Fibroblast of lung (primary cell): Measurements from ENCODE around the gene WWC1. TPM values are rescaled to one million over a fixed set of nuclear protein-coding genes. Genes with fewer than 3 reads are reported as not detected.

Source experiments
- DNase-seq, 2 donors: peaks; one replicate each; pipeline versions ENCODE4 v3.0.0 to v3.0.0-alpha.2; 2010; ENCODE audit warnings: low read depth in 2 of 2
- H2AFZ ChIP-seq: 2 replicates; pipeline ENCODE4 v1.5.1; 2012; ENCODE audit warnings: low read length, control low read depth, inconsistent platforms
- H3K27ac ChIP-seq: 2 replicates; pipeline ENCODE4 v1.5.1; 2011; ENCODE audit warnings: low read length, control low read depth; ENCODE audit not compliant: insufficient read depth
- H3K27me3 ChIP-seq: 2 replicates; pipeline ENCODE4 v1.5.1; 2011; ENCODE audit warnings: mild to moderate bottlenecking, low read length; ENCODE audit not compliant: control insufficient read depth, insufficient read depth
- H3K36me3 ChIP-seq: 2 replicates; pipeline ENCODE4 v1.5.1; 2011; ENCODE audit warnings: low read length; ENCODE audit not compliant: control insufficient read depth, insufficient read depth
- H3K4me1 ChIP-seq: 2 replicates; pipeline ENCODE4 v1.5.1; 2011; ENCODE audit warnings: low read length; ENCODE audit not compliant: control insufficient read depth, insufficient read depth; ENCODE audit errors: extremely low read depth
- H3K4me2 ChIP-seq: 2 replicates; pipeline ENCODE4 v1.5.1; 2011; ENCODE audit warnings: low read length, control low read depth; ENCODE audit not compliant: insufficient read depth; ENCODE audit errors: extremely low read depth
- H3K4me3 ChIP-seq, 4 experiments: fragments of 200-600 bp in 1 of 4; sonication (generic) in 1 of 4; replicated peaks in 1 of 4; 2 replicates each; pipeline ENCODE4 v1.5.1; 2011 to 2016; ENCODE audit warnings: low read length in 4 of 4, low read depth in 3 of 4, mild to moderate bottlenecking in 3 of 4, control low read depth in 2 of 4, inconsistent platforms in 1 of 4, mixed read lengths in 1 of 4; ENCODE audit not compliant: insufficient read depth in 1 of 4; ENCODE audit errors: control extremely low read depth in 1 of 4
- H3K79me2 ChIP-seq: 2 replicates; pipeline ENCODE4 v1.5.1; 2012; ENCODE audit warnings: mild to moderate bottlenecking, low read length, inconsistent platforms; ENCODE audit not compliant: control insufficient read depth, insufficient read depth
- H3K9ac ChIP-seq: 2 replicates; pipeline ENCODE4 v1.5.1; 2011; ENCODE audit warnings: mild to moderate bottlenecking, low read length, control low read depth; ENCODE audit not compliant: insufficient read depth
- H3K9me3 ChIP-seq: 2 replicates; pipeline ENCODE4 v1.5.1; 2012; ENCODE audit warnings: low read depth, low read length; ENCODE audit not compliant: control insufficient read depth, insufficient read depth
- H4K20me1 ChIP-seq: 2 replicates; pipeline ENCODE4 v1.5.1; 2011; ENCODE audit warnings: low read length; ENCODE audit not compliant: control insufficient read depth, insufficient read depth; ENCODE audit errors: extremely low read depth
- CTCF ChIP-seq, 2 donors: IDR thresholded peaks in 1 of 2; conservative IDR thresholded peaks in 1 of 2; 1 replicate in 1 of 2; 2 replicates in 1 of 2; pipeline ENCODE4 v1.5.1; 2011 to 2012; ENCODE audit warnings: low read length in 2 of 2, control low read depth in 1 of 2, inconsistent platforms in 1 of 2, low read depth in 1 of 2, mild to moderate bottlenecking in 1 of 2
- EZH2 ChIP-seq: IDR thresholded peaks from 2 replicates; pipeline ENCODE4 v1.5.1; 2012; ENCODE audit warnings: low read length, control low read depth, mild to moderate bottlenecking; ENCODE audit errors: missing control alignments
- polyA plus RNA-seq, 2 donors: library from polyadenylated mRNA; depleted of rRNA in 1 of 2; stranded (reverse) in 1 of 2; unstranded in 1 of 2; fragments of >200 nt; gene quantifications; 2 replicates each; pipeline ENCODE4 v1.2.1, GENCODE V29; 2011 to 2012; ENCODE audit warnings: missing spikeins in 1 of 2
- total RNA-seq: library from RNA; depleted of rRNA; stranded (reverse); fragments of >200 nt; gene quantifications from 2 replicates; pipeline ENCODE4 v1.2.1, GENCODE V29; 2014

WWC1 gene
- total and polyA plus RNA-seq, 2 donors (not counting 1 experiment from before 2014, with no cell fraction given), result 2.5 to 3.2 TPM

- H3K27ac ChIP-seq, result no peak overlapping the region
- no peaks in the 10 kb centered on the region for H3K9me3 ChIP-seq
- H3K4me2 ChIP-seq, result no peak overlapping the region
- no peak overlapping the region for H3K4me3 ChIP-seq
- no peaks in the 10 kb centered on the region for H3K79me2 ChIP-seq
- H3K4me1 ChIP-seq, result no peaks in the 10 kb centered on the region
- TF ChIP-seq EZH2, result no peak
- H3K27me3 ChIP-seq, result no peaks in the 10 kb centered on the region
- no peaks in the 10 kb centered on the region for H4K20me1 ChIP-seq
- H3K9ac ChIP-seq, result no peak overlapping the region
- H2AFZ ChIP-seq, result no peak overlapping the region
- H3K36me3 ChIP-seq, result no peaks in the 10 kb centered on the region
- DNase-seq, result no peak
These were observed 171.6 kb downstream of the WWC1 start for GRCh38 chr5:168463081-168463480.

- H2AFZ ChIP-seq, result no peak overlapping the region
- DNase-seq, result no peak
- H3K36me3 ChIP-seq, result no peaks in the 10 kb centered on the region
- no peaks in the 10 kb centered on the region for H3K9me3 ChIP-seq
- no peaks in the 10 kb centered on the region for H3K27me3 ChIP-seq
- no peak overlapping the region for H3K4me2 ChIP-seq
- H3K9ac ChIP-seq, result no peak overlapping the region
- no peaks in the 10 kb centered on the region for H3K79me2 ChIP-seq
- no peaks in the 10 kb centered on the region for H4K20me1 ChIP-seq
- H3K4me1 ChIP-seq, result peaks cover 2% of the 10 kb centered on the region
- TF ChIP-seq CTCF (conservative IDR thresholded peaks at IDR 0.05 in 1 of 2, IDR thresholded peaks at IDR 0.05 in 1 of 2; ENCODE audit: low read depth in 1 of 2, low read length in 2 of 2) (no peak), EZH2 (no peak)
- no peak overlapping the region for H3K27ac ChIP-seq
- H3K4me3 ChIP-seq, result no peak overlapping the region
These were observed 172.8 kb downstream of the WWC1 start for GRCh38 chr5:168464214-168464613.

- no peaks in the 10 kb centered on the region for H3K27me3 ChIP-seq
- no peak overlapping the region for H2AFZ ChIP-seq
- TF ChIP-seq CTCF (conservative IDR thresholded peaks at IDR 0.05 in 1 of 2, IDR thresholded peaks at IDR 0.05 in 1 of 2; ENCODE audit: low read depth in 1 of 2, low read length in 2 of 2) (no peak), EZH2 (no peak)
- no peak overlapping the region for H3K9ac ChIP-seq
- no peak for DNase-seq
- no peaks in the 10 kb centered on the region for H3K79me2 ChIP-seq
- no peak overlapping the region for H3K4me2 ChIP-seq
- H4K20me1 ChIP-seq, result no peaks in the 10 kb centered on the region
- no peaks in the 10 kb centered on the region for H3K36me3 ChIP-seq
- no peaks in the 10 kb centered on the region for H3K9me3 ChIP-seq
- H3K27ac ChIP-seq, result no peak overlapping the region
- H3K4me3 ChIP-seq, result no peak overlapping the region
- peaks cover 2% of the 10 kb centered on the region for H3K4me1 ChIP-seq
These were observed 173.2 kb downstream of the WWC1 start for GRCh38 chr5:168464641-168465040.
